ENCODE results near the gene BET1.

The BET1 gene

GRCh38 chr7:93955304-93955703 is 48.9 kb downstream of the BET1 start:
- DNase-seq, result no peak

GRCh38 chr7:93949423-93949822 is 54.7 kb downstream of the BET1 start:
- DNase-seq, result no peak

GRCh38 chr7:93948873-93949272 is 55.3 kb downstream of the BET1 start:
- DNase-seq, result no peak

GRCh38 chr7:93948106-93948505 is 56.0 kb downstream of the BET1 start:
- no peak for DNase-seq

GRCh38 chr7:93945756-93946535 is 58.2 kb downstream of the BET1 start:
- DNase-seq, result no peak

GRCh38 chr7:93945083-93945482 is 59.1 kb downstream of the BET1 start:
- no peak for DNase-seq

- DNase-seq, result no peak
These were observed 59.5 kb downstream of the BET1 start for GRCh38 chr7:93944673-93945072.

- DNase-seq, result no peak
These were observed 60.2 kb downstream of the BET1 start for GRCh38 chr7:93943816-93944540.

All from SHP77 treated with DMSO at 0.1 percent for 48 hours (cell line).